ENCODE results near the gene TMEM164. TPM values are rescaled to one million over a fixed set of nuclear protein-coding genes. Genes with fewer than 3 reads are reported as not detected.

Gene TMEM164
- total and polyA plus RNA-seq, 2 experiments from 2014 or later: 3.4 to 17.2 TPM

DNA sequence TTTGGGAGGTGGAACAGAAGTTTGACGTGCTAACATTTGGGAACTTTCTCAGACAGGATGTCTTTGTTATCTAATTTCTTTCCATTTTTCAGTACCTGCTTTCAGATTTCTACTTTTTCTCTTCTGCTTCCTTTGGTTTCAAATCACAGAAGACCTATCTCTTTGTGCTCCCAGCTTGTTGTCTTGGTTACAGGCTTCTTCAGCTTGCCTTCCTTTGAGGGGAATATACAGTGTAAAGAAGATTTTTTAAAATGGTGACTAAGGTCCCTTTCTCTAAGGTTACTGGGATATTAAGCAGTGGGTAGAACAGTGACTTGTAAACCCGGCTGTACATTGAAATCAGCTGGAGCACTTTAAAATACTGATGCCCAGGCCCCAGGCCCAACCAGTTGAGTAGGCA is 48.0 kb downstream of the TMEM164 start (continued):
- no peak for TF ChIP-seq EZH2 (IDR thresholded peaks at IDR 0.05; ENCODE audit: low read depth, unreplicated experiment)
- no peak for TF ChIP-seq POLR2AphosphoS5 (IDR thresholded peaks at IDR 0.05; ENCODE audit: low read depth)
- no peak for TF ChIP-seq ZNF114 (CRISPR knock-in tag; IDR thresholded peaks at IDR 0.05)
- no peak for TF ChIP-seq NANOG (IDR thresholded peaks at IDR 0.05; ENCODE audit: borderline replicate concordance)
- no peak for TF ChIP-seq ZNF331 (CRISPR knock-in tag; IDR thresholded peaks at IDR 0.05; ENCODE audit: low read depth)

DNA sequence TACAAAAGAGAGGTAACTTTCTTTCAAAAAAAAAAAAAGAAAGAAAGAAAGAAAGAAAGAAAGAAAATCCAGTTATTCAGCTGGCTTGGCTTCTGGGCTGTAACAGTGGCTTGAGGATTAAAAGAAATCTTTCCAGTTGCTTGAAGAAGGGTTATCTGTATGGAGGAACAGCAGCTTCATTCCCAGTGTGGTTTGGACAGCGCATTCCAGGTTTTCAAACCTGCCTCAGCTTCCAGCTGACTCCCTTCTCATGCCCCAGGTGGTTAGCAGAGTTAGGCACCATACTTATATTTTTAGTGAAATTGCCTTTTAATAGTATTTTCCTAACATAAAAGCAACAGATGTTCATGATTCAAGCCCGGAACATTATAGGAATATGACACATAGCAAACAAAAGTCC is 48.6 kb downstream of the TMEM164 start:
- ATAC-seq (no peak), DNase-seq (ENCODE audit: low spot score) (no peak)
- TF ChIP-seq CREB1 (CRISPR knock-in tag; IDR thresholded peaks at IDR 0.05; ENCODE audit: low read depth) (no peak), EZH2 (IDR thresholded peaks at IDR 0.05; ENCODE audit: low read depth, unreplicated experiment) (no peak), STAT1 (IDR thresholded peaks at IDR 0.05; ENCODE audit: unreplicated experiment) (no peak), ZNF331 (CRISPR knock-in tag; IDR thresholded peaks at IDR 0.05; ENCODE audit: low read depth) (no peak), NANOG (IDR thresholded peaks at IDR 0.05; ENCODE audit: borderline replicate concordance) (no peak), POLR2AphosphoS5 (IDR thresholded peaks at IDR 0.05; ENCODE audit: low read depth) (no peak), ZNF114 (CRISPR knock-in tag; IDR thresholded peaks at IDR 0.05) (no peak), JUNB (IDR thresholded peaks at IDR 0.05; ENCODE audit: unreplicated experiment) (no peak), EZH2phosphoT487 (IDR thresholded peaks at IDR 0.05; ENCODE audit: unreplicated experiment) (no peak)
- TF ChIP-seq, protein P1, sequence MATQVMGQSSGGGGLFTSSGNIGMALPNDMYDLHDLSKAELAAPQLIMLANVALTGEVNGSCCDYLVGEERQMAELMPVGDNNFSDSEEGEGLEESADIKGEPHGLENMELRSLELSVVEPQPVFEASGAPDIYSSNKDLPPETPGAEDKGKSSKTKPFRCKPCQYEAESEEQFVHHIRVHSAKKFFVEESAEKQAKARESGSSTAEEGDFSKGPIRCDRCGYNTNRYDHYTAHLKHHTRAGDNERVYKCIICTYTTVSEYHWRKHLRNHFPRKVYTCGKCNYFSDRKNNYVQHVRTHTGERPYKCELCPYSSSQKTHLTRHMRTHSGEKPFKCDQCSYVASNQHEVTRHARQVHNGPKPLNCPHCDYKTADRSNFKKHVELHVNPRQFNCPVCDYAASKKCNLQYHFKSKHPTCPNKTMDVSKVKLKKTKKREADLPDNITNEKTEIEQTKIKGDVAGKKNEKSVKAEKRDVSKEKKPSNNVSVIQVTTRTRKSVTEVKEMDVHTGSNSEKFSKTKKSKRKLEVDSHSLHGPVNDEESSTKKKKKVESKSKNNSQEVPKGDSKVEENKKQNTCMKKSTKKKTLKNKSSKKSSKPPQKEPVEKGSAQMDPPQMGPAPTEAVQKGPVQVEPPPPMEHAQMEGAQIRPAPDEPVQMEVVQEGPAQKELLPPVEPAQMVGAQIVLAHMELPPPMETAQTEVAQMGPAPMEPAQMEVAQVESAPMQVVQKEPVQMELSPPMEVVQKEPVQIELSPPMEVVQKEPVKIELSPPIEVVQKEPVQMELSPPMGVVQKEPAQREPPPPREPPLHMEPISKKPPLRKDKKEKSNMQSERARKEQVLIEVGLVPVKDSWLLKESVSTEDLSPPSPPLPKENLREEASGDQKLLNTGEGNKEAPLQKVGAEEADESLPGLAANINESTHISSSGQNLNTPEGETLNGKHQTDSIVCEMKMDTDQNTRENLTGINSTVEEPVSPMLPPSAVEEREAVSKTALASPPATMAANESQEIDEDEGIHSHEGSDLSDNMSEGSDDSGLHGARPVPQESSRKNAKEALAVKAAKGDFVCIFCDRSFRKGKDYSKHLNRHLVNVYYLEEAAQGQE (IDR thresholded peaks at IDR 0.05; ENCODE audit: unreplicated experiment): no peak
- TF ChIP-seq, protein P2, sequence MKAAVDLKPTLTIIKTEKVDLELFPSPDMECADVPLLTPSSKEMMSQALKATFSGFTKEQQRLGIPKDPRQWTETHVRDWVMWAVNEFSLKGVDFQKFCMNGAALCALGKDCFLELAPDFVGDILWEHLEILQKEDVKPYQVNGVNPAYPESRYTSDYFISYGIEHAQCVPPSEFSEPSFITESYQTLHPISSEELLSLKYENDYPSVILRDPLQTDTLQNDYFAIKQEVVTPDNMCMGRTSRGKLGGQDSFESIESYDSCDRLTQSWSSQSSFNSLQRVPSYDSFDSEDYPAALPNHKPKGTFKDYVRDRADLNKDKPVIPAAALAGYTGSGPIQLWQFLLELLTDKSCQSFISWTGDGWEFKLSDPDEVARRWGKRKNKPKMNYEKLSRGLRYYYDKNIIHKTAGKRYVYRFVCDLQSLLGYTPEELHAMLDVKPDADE (IDR thresholded peaks at IDR 0.05): no peak
- TF ChIP-seq, protein P3, sequence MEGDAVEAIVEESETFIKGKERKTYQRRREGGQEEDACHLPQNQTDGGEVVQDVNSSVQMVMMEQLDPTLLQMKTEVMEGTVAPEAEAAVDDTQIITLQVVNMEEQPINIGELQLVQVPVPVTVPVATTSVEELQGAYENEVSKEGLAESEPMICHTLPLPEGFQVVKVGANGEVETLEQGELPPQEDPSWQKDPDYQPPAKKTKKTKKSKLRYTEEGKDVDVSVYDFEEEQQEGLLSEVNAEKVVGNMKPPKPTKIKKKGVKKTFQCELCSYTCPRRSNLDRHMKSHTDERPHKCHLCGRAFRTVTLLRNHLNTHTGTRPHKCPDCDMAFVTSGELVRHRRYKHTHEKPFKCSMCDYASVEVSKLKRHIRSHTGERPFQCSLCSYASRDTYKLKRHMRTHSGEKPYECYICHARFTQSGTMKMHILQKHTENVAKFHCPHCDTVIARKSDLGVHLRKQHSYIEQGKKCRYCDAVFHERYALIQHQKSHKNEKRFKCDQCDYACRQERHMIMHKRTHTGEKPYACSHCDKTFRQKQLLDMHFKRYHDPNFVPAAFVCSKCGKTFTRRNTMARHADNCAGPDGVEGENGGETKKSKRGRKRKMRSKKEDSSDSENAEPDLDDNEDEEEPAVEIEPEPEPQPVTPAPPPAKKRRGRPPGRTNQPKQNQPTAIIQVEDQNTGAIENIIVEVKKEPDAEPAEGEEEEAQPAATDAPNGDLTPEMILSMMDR (conservative IDR thresholded peaks at IDR 0.05; ENCODE audit: low read depth in 2 of 2): no peak
- TF ChIP-seq, protein P4, sequence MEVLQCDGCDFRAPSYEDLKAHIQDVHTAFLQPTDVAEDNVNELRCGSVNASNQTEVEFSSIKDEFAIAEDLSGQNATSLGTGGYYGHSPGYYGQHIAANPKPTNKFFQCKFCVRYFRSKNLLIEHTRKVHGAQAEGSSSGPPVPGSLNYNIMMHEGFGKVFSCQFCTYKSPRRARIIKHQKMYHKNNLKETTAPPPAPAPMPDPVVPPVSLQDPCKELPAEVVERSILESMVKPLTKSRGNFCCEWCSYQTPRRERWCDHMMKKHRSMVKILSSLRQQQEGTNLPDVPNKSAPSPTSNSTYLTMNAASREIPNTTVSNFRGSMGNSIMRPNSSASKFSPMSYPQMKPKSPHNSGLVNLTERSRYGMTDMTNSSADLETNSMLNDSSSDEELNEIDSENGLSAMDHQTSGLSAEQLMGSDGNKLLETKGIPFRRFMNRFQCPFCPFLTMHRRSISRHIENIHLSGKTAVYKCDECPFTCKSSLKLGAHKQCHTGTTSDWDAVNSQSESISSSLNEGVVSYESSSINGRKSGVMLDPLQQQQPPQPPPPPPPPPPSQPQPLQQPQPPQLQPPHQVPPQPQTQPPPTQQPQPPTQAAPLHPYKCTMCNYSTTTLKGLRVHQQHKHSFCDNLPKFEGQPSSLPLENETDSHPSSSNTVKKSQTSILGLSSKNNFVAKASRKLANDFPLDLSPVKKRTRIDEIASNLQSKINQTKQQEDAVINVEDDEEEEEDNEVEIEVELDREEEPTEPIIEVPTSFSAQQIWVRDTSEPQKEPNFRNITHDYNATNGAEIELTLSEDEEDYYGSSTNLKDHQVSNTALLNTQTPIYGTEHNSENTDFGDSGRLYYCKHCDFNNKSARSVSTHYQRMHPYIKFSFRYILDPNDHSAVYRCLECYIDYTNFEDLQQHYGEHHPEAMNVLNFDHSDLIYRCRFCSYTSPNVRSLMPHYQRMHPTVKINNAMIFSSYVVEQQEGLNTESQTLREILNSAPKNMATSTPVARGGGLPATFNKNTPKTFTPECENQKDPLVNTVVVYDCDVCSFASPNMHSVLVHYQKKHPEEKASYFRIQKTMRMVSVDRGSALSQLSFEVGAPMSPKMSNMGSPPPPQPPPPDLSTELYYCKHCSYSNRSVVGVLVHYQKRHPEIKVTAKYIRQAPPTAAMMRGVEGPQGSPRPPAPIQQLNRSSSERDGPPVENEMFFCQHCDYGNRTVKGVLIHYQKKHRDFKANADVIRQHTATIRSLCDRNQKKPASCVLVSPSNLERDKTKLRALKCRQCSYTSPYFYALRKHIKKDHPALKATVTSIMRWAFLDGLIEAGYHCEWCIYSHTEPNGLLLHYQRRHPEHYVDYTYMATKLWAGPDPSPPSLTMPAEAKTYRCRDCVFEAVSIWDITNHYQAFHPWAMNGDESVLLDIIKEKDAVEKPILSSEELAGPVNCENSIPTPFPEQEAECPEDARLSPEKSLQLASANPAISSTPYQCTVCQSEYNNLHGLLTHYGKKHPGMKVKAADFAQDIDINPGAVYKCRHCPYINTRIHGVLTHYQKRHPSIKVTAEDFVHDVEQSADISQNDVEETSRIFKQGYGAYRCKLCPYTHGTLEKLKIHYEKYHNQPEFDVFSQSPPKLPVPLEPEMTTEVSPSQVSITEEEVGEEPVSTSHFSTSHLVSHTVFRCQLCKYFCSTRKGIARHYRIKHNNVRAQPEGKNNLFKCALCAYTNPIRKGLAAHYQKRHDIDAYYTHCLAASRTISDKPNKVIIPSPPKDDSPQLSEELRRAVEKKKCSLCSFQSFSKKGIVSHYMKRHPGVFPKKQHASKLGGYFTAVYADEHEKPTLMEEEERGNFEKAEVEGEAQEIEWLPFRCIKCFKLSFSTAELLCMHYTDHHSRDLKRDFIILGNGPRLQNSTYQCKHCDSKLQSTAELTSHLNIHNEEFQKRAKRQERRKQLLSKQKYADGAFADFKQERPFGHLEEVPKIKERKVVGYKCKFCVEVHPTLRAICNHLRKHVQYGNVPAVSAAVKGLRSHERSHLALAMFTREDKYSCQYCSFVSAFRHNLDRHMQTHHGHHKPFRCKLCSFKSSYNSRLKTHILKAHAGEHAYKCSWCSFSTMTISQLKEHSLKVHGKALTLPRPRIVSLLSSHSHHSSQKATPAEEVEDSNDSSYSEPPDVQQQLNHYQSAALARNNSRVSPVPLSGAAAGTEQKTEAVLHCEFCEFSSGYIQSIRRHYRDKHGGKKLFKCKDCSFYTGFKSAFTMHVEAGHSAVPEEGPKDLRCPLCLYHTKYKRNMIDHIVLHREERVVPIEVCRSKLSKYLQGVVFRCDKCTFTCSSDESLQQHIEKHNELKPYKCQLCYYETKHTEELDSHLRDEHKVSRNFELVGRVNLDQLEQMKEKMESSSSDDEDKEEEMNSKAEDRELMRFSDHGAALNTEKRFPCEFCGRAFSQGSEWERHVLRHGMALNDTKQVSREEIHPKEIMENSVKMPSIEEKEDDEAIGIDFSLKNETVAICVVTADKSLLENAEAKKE (CRISPR knock-in tag; IDR thresholded peaks at IDR 0.05): no peak
- no peaks in the 10 kb centered on the region for H3F3A ChIP-seq (replicated peaks; ENCODE audit: low read depth)
- H3K4me1 Mint-ChIP-seq: peaks cover 24% of the 10 kb centered on the region
- H3K4me1 ChIP-seq (ENCODE audit: insufficient read depth): 0 out of 2 replicates have a peak, but pooled peaks cover 5% of the 10 kb centered on the region
- no peaks in the 10 kb centered on the region for H3K36me3 ChIP-seq (ENCODE audit: insufficient read depth)
- no peak overlapping the region for H3K4me2 ChIP-seq
- no peaks in the 10 kb centered on the region for H3K27me3 ChIP-seq (ENCODE audit: insufficient read depth)
- 0 out of 3 replicates have a peak, but pooled peaks cover 6% of the 10 kb centered on the region for H3K36me3 Mint-ChIP-seq (ENCODE audit: low read depth)
- H3K9me3 Mint-ChIP-seq: no peaks in the 10 kb centered on the region
- H3K79me2 ChIP-seq (replicated peaks; ENCODE audit: insufficient read depth): no peaks in the 10 kb centered on the region
- no peak overlapping the region for H2AFZ ChIP-seq
- no peak overlapping the region for H3K27ac ChIP-seq (ENCODE audit: low read depth)
- no peaks in the 10 kb centered on the region for H3K9me2 ChIP-seq (ENCODE audit: insufficient read depth)
- H3K27ac Mint-ChIP-seq: no peak overlapping the region
- H3K4me3 ChIP-seq: no peak overlapping the region
- H4K20me1 ChIP-seq (replicated peaks; ENCODE audit: insufficient read depth): no peaks in the 10 kb centered on the region
- no peak overlapping the region for H3K4me3 Mint-ChIP-seq
- H3K27me3 Mint-ChIP-seq (ENCODE audit: insufficient read depth, low read depth, poor library complexity): no peaks in the 10 kb centered on the region
